ENCODE results near the gene FLCN.
"Not testable (repeated sequence)": the region's sequence is repeated elsewhere in the genome, so short reads cannot be mapped to it uniquely, and the experiment has no call there.

FLCN gene

GRCh38 chr17:17186551-17187505 is 50.1 kb downstream of the FLCN start:
- TF ChIP-seq CTCF (conservative IDR thresholded peaks at IDR 0.05; ENCODE audit: low read depth, low read length), result no peak
- peak; percentile 33 for DNase-seq (ENCODE audit: low read depth)

DNA sequence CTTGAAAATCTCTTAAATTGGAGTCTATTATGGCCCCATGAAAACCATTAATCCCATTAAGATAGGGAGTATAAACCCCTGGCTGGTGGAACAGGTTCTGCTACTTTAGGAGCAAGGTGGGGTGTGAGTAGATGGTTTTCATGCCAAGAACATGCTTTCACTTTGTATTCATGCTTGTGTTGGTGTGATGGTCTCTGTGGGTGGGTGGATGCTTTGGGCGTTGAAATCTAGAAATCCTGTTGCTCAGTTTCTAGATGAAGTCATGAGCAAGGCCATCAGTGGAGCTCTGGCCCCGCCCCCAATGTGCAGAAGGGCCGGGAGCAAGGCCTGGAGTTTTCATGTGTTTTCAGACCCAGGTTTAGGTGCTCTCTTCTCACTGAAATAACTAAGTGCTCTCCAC is 50.9 kb downstream of the FLCN start:
- DNase-seq (ENCODE audit: low read depth), result peak; percentile 38
- no peak for TF ChIP-seq CTCF (conservative IDR thresholded peaks at IDR 0.05; ENCODE audit: low read depth, low read length)
- H3K4me3 ChIP-seq (ENCODE audit: low read depth, low read length), result no peak overlapping the region

More at GRCh38 chr17:17186551-17187505, 50.1 kb downstream of the FLCN start:
- no peak overlapping the region for H3K4me3 ChIP-seq (ENCODE audit: low read depth, low read length)

GRCh38 chr17:17184985-17185757 is 51.8 kb downstream of the FLCN start:
- H3K4me3 ChIP-seq (ENCODE audit: low read depth, low read length); DNase-seq (ENCODE audit: low read depth): not testable (repeated sequence)

DNA sequence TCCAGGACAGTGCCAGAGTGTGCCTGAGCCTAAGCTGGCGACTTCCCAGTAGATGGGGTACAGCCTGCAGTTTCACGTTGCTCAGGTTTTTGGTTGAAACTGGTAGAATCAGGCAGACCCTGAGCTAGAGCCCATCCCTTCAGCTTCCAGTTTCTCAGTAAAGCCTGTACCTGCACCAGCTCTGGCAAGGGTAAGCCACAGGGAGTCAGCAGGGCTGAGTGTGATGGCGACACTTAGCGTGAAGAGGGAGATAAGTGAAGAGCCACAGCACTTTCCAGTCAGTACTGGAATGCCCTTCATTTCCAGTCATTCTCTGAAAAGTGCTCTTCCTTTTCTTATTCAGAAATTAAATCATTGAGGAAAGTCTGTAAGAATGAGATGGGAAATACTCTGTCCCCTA is 53.2 kb downstream of the FLCN start:
- no peak overlapping the region for H3K4me3 ChIP-seq (ENCODE audit: low read depth, low read length)
- DNase-seq (ENCODE audit: low read depth), result no peak
- TF ChIP-seq CTCF (conservative IDR thresholded peaks at IDR 0.05; ENCODE audit: low read depth, low read length), result no peak

DNA sequence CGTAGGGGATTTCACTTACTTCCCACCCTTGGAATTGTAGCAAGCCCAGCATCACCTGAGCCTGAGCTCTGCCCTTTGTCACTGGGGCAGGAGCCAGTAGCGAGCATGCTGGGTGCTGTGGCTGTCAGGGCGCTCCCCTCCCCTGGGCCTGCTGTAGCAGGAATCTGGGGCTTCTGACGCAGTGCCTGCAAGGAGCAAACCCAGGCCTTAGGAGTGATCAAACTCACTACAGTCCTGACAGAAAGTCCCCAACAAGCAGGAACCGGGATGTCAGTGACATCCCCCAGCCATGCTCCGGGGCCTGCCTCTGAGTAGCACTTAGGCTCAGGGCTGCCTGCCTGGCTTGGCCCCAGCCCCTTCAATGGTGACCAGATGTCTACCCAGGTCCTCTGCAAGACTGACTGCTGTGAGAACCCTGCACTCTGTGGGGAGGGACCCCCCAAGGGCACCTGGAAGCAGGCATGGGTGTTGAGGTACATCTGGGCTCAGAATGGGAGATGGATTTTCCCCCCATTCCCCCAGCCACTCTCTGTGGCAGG is 54.3 kb downstream of the FLCN start:
- no peak overlapping the region for H3K4me3 ChIP-seq (ENCODE audit: low read depth, low read length)
- DNase-seq (ENCODE audit: low read depth), result no peak
- TF ChIP-seq CTCF (conservative IDR thresholded peaks at IDR 0.05; ENCODE audit: low read depth, low read length), result no peak

- TF ChIP-seq CTCF (conservative IDR thresholded peaks at IDR 0.05; ENCODE audit: low read depth, low read length), result no peak
- no peak overlapping the region for H3K4me3 ChIP-seq (ENCODE audit: low read depth, low read length)
- DNase-seq (ENCODE audit: low read depth), result no peak
Observed at GRCh38 chr17:17181666-17182597, 55.0 kb downstream of the FLCN start.

All from choroid plexus epithelial cell (primary cell).